ENCODE measurements around the gene ALOX15. TPM values are rescaled to one million over a fixed set of nuclear protein-coding genes. Genes with fewer than 3 reads are reported as not detected.

The ALOX15 gene
- total and polyA plus RNA-seq, 2 donors = 0.48 to 1.6 TPM

- H3K4me3 ChIP-seq (ENCODE audit: low read length in 2 of 2) = no peak overlapping the region
- WGBS = 76% methylated on average over 15 of the region's 15 CpGs
Measured at GRCh38 chr17:4617590-4618351, 23.7 kb downstream of the ALOX15 start.

GRCh38 chr17:4617090-4617489 lies 24.4 kb downstream of the ALOX15 start:
- WGBS = 94% methylated on average over 17 of the region's 17 CpGs
- H3K4me1 ChIP-seq (ENCODE audit: control insufficient read depth in 2 of 2, insufficient read depth in 2 of 2, low read length in 2 of 2) = no peaks in the 10 kb centered on the region
- no peak for DNase-seq (ENCODE audit: low read depth in 6 of 9, low spot score in 9 of 9)
- no peaks in the 10 kb centered on the region for H3K36me3 ChIP-seq (ENCODE audit: control insufficient read depth in 2 of 2, insufficient read depth in 2 of 2, low read length in 1 of 2)
- no peak overlapping the region for H3K4me3 ChIP-seq (ENCODE audit: low read length in 2 of 2)
- H3K27me3 ChIP-seq (ENCODE audit: control insufficient read depth in 2 of 2, insufficient read depth in 1 of 2, low read length in 1 of 2) = peaks cover 0 to 4% of the 10 kb centered on the region in 2 donors
- no peak overlapping the region for H3K27ac ChIP-seq (ENCODE audit: low read depth in 1 of 2, low read length in 1 of 2)
- peaks cover 0 to 4% of the 10 kb centered on the region in 2 donors for H3K9me3 ChIP-seq (ENCODE audit: control insufficient read depth in 2 of 2, insufficient read depth in 1 of 2, low read length in 1 of 2)

More at GRCh38 chr17:4617590-4618351, 23.7 kb downstream of the ALOX15 start:
- H3K27ac ChIP-seq (ENCODE audit: low read depth in 1 of 2, low read length in 1 of 2) = no peak overlapping the region
- no peak for DNase-seq (ENCODE audit: low read depth in 6 of 9, low spot score in 9 of 9)
- peaks cover 0 to 4% of the 10 kb centered on the region in 2 donors for H3K27me3 ChIP-seq (ENCODE audit: control insufficient read depth in 2 of 2, insufficient read depth in 1 of 2, low read length in 1 of 2)
- no peaks in the 10 kb centered on the region for H3K36me3 ChIP-seq (ENCODE audit: control insufficient read depth in 2 of 2, insufficient read depth in 2 of 2, low read length in 1 of 2)
- H3K4me1 ChIP-seq (ENCODE audit: control insufficient read depth in 2 of 2, insufficient read depth in 2 of 2, low read length in 2 of 2) = no peaks in the 10 kb centered on the region
- peaks cover 0 to 8% of the 10 kb centered on the region in 2 donors for H3K9me3 ChIP-seq (ENCODE audit: control insufficient read depth in 2 of 2, insufficient read depth in 1 of 2, low read length in 1 of 2)

DNA sequence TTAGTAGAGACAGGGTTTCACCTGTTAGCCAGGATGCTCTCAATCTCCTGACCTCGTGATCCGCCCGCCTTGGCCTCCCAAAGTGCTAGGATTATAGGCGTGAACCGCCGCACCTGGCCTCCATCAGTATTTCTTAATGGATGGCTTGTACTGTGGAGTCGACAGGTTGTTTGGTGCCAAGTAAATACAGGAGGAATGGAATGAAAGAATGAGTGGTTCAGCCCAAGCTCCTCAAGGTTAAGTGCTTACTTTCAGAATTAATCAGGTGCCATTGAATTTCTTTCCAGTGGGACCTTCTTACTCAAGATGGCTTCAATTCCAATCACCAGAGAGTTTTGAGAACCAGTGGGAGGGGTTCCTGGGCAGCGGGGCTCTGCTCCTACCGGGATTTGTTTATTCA lies 25.0 kb downstream of the ALOX15 start:
- no peaks in the 10 kb centered on the region for H3K9me3 ChIP-seq (ENCODE audit: control insufficient read depth in 2 of 2, insufficient read depth in 1 of 2, low read length in 1 of 2)
- no peak overlapping the region for H3K27ac ChIP-seq (ENCODE audit: low read depth in 1 of 2, low read length in 1 of 2)
- no peaks in the 10 kb centered on the region for H3K36me3 ChIP-seq (ENCODE audit: control insufficient read depth in 2 of 2, insufficient read depth in 2 of 2, low read length in 1 of 2)
- H3K4me3 ChIP-seq (ENCODE audit: low read length in 2 of 2) = no peak overlapping the region
- no peak for DNase-seq (ENCODE audit: low read depth in 6 of 9, low spot score in 9 of 9)
- peaks cover 0 to 4% of the 10 kb centered on the region in 2 donors for H3K27me3 ChIP-seq (ENCODE audit: control insufficient read depth in 2 of 2, insufficient read depth in 1 of 2, low read length in 1 of 2)
- H3K4me1 ChIP-seq (ENCODE audit: control insufficient read depth in 2 of 2, insufficient read depth in 2 of 2, low read length in 2 of 2) = no peaks in the 10 kb centered on the region
- WGBS = 94% methylated on average over 9 of the region's 9 CpGs

DNA sequence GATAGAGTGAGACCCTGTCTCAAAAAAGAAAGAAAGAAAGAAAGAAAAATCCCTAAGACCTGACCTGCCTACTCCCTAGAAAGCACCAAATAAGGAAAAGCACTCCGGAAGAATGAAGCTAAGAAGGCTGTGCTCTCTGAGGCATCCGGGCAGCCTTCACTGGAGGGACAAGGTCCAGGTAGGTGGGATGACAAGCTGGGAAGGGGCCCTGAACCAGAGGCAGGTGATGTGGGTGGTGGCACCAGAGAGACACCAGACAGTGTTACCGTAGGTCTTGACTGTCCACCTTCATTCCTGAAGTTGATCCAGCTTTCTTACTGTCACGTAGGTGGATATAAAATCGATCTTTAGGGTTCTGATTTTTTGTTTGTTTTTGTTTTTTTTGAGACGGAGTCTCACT lies 30.8 kb downstream of the ALOX15 start:
- Histone ChIP-seq H3K27ac (ENCODE audit: low read depth in 1 of 2, low read length in 1 of 2) (no peak overlapping the region), H3K27me3 (ENCODE audit: control insufficient read depth in 2 of 2, insufficient read depth in 1 of 2, low read length in 1 of 2) (peaks cover 0 to 12% of the 10 kb centered on the region in 2 donors), H3K4me1 (ENCODE audit: control insufficient read depth in 2 of 2, insufficient read depth in 2 of 2, low read length in 2 of 2) (peaks cover 0 to 8% of the 10 kb centered on the region in 2 donors), H3K9me3 (ENCODE audit: control insufficient read depth in 2 of 2, insufficient read depth in 1 of 2, low read length in 1 of 2) (no peaks in the 10 kb centered on the region), H3K4me3 (ENCODE audit: low read length in 2 of 2) (no peak overlapping the region), H3K36me3 (ENCODE audit: control insufficient read depth in 2 of 2, insufficient read depth in 2 of 2, low read length in 1 of 2) (no peaks in the 10 kb centered on the region)
- WGBS = 97% methylated on average over 6 of the region's 6 CpGs
- DNase-seq (ENCODE audit: low read depth in 6 of 9, low spot score in 9 of 9) = no peak

DNA sequence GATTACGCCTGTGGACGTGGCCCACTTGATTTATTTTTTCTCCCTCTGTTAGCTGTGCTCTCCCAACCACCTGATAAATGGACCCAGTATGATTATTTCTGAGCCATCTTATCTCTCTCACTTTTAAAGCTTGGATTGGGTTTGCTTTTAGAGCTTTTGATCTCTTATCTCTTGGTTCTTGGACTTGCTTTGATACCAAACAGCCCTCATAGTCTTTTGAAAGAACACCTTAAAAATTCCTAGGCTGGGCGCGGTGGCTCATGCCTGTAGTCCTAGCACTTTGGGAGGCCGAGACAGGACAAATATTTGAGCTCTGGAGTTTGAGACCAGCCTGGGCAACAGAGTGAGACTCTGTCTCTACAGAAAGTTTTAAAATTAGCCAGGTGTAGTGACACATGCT lies 31.3 kb downstream of the ALOX15 start:
- 96% methylated on average over 5 of the region's 5 CpGs for WGBS
- no peak overlapping the region for H3K27ac ChIP-seq (ENCODE audit: low read depth in 1 of 2, low read length in 1 of 2)
- no peaks in the 10 kb centered on the region for H3K36me3 ChIP-seq (ENCODE audit: control insufficient read depth in 2 of 2, insufficient read depth in 2 of 2, low read length in 1 of 2)
- no peaks in the 10 kb centered on the region for H3K9me3 ChIP-seq (ENCODE audit: control insufficient read depth in 2 of 2, insufficient read depth in 1 of 2, low read length in 1 of 2)
- H3K4me1 ChIP-seq (ENCODE audit: control insufficient read depth in 2 of 2, insufficient read depth in 2 of 2, low read length in 2 of 2) = peaks cover 0 to 8% of the 10 kb centered on the region in 2 donors
- H3K27me3 ChIP-seq (ENCODE audit: control insufficient read depth in 2 of 2, insufficient read depth in 1 of 2, low read length in 1 of 2) = peaks cover 0 to 12% of the 10 kb centered on the region in 2 donors
- H3K4me3 ChIP-seq (ENCODE audit: low read length in 2 of 2) = no peak overlapping the region
- no peak for DNase-seq (ENCODE audit: low read depth in 6 of 9, low spot score in 9 of 9)

DNA sequence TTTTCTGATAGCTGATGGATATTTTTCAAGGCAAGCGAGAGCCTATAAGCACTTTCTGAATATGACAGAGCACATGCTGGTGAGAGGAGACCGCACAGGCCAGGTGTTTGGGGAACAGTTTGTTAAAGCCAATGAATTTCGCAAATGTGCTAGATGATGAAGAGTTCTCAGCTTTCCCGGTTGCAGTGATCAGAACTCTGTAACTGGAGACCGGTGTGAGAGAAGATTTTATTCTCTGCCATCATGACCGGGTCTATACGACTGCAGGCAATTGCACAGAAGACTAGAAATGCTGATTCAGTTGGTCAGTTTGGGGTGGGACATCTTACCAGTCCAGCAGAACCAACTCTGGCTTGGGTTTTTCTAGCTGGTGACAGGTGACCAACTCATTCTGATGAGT lies 31.7 kb downstream of the ALOX15 start:
- Histone ChIP-seq H3K27ac (ENCODE audit: low read depth in 1 of 2, low read length in 1 of 2) (no peak overlapping the region), H3K9me3 (ENCODE audit: control insufficient read depth in 2 of 2, insufficient read depth in 1 of 2, low read length in 1 of 2) (no peaks in the 10 kb centered on the region), H3K4me3 (ENCODE audit: low read length in 2 of 2) (no peak overlapping the region), H3K36me3 (ENCODE audit: control insufficient read depth in 2 of 2, insufficient read depth in 2 of 2, low read length in 1 of 2) (no peaks in the 10 kb centered on the region), H3K4me1 (ENCODE audit: control insufficient read depth in 2 of 2, insufficient read depth in 2 of 2, low read length in 2 of 2) (peaks cover 0 to 8% of the 10 kb centered on the region in 2 donors), H3K27me3 (ENCODE audit: control insufficient read depth in 2 of 2, insufficient read depth in 1 of 2, low read length in 1 of 2) (peaks cover 0 to 12% of the 10 kb centered on the region in 2 donors)
- no peak for DNase-seq (ENCODE audit: low read depth in 6 of 9, low spot score in 9 of 9)
- WGBS = 96% methylated on average over 7 of the region's 7 CpGs

- Histone ChIP-seq H3K27me3 (ENCODE audit: control insufficient read depth in 2 of 2, insufficient read depth in 1 of 2, low read length in 1 of 2) (peaks cover 0 to 12% of the 10 kb centered on the region in 2 donors), H3K9me3 (ENCODE audit: control insufficient read depth in 2 of 2, insufficient read depth in 1 of 2, low read length in 1 of 2) (no peaks in the 10 kb centered on the region), H3K27ac (ENCODE audit: low read depth in 1 of 2, low read length in 1 of 2) (no peak overlapping the region), H3K36me3 (ENCODE audit: control insufficient read depth in 2 of 2, insufficient read depth in 2 of 2, low read length in 1 of 2) (no peaks in the 10 kb centered on the region), H3K4me1 (ENCODE audit: control insufficient read depth in 2 of 2, insufficient read depth in 2 of 2, low read length in 2 of 2) (peaks cover 0 to 8% of the 10 kb centered on the region in 2 donors), H3K4me3 (ENCODE audit: low read length in 2 of 2) (no peak overlapping the region)
- WGBS = 17% methylated on average over 9 of the region's 9 CpGs
- DNase-seq (ENCODE audit: low read depth in 6 of 9, low spot score in 9 of 9) = no peak
Measured at GRCh38 chr17:4607773-4608187, 33.7 kb downstream of the ALOX15 start.

GRCh38 chr17:4607261-4607741 lies 34.2 kb downstream of the ALOX15 start:
- WGBS = 85% methylated on average over 25 of the region's 25 CpGs
- H3K4me3 ChIP-seq (ENCODE audit: low read length in 2 of 2) = no peak overlapping the region
- DNase-seq (ENCODE audit: low read depth in 6 of 9, low spot score in 9 of 9) = no peak
- no peak overlapping the region for H3K27ac ChIP-seq (ENCODE audit: low read depth in 1 of 2, low read length in 1 of 2)
- peaks cover 0 to 8% of the 10 kb centered on the region in 2 donors for H3K4me1 ChIP-seq (ENCODE audit: control insufficient read depth in 2 of 2, insufficient read depth in 2 of 2, low read length in 2 of 2)
- peaks cover 0 to 12% of the 10 kb centered on the region in 2 donors for H3K27me3 ChIP-seq (ENCODE audit: control insufficient read depth in 2 of 2, insufficient read depth in 1 of 2, low read length in 1 of 2)
- no peaks in the 10 kb centered on the region for H3K36me3 ChIP-seq (ENCODE audit: control insufficient read depth in 2 of 2, insufficient read depth in 2 of 2, low read length in 1 of 2)
- H3K9me3 ChIP-seq (ENCODE audit: control insufficient read depth in 2 of 2, insufficient read depth in 1 of 2, low read length in 1 of 2) = no peaks in the 10 kb centered on the region

- 69% methylated on average over 12 of the region's 12 CpGs for WGBS
- no peak overlapping the region for H3K27ac ChIP-seq (ENCODE audit: low read depth in 1 of 2, low read length in 1 of 2)
- H3K27me3 ChIP-seq (ENCODE audit: control insufficient read depth in 2 of 2, insufficient read depth in 1 of 2, low read length in 1 of 2) = peaks cover 0 to 14% of the 10 kb centered on the region in 2 donors
- no peaks in the 10 kb centered on the region for H3K36me3 ChIP-seq (ENCODE audit: control insufficient read depth in 2 of 2, insufficient read depth in 2 of 2, low read length in 1 of 2)
- no peaks in the 10 kb centered on the region for H3K9me3 ChIP-seq (ENCODE audit: control insufficient read depth in 2 of 2, insufficient read depth in 1 of 2, low read length in 1 of 2)
- peaks cover 0 to 8% of the 10 kb centered on the region in 2 donors for H3K4me1 ChIP-seq (ENCODE audit: control insufficient read depth in 2 of 2, insufficient read depth in 2 of 2, low read length in 2 of 2)
- no peak overlapping the region for H3K4me3 ChIP-seq (ENCODE audit: low read length in 2 of 2)
- DNase-seq (ENCODE audit: low read depth in 6 of 9, low spot score in 9 of 9) = no peak
Measured at GRCh38 chr17:4605826-4606225, 35.7 kb downstream of the ALOX15 start.

Data from thymus (tissue), 11 donors.